NCI-H2196 treated with DMSO at 0.1 percent for 48 hours (cell line): Measurements from ENCODE around the gene IL36B.

ENCODE experiments used
- DNase-seq: peaks from one replicate; lab custom pipeline; 2025; ENCODE audit not compliant: unreplicated experiment; lab: John Stamatoyannopoulos, UW

IL36B gene

DNA sequence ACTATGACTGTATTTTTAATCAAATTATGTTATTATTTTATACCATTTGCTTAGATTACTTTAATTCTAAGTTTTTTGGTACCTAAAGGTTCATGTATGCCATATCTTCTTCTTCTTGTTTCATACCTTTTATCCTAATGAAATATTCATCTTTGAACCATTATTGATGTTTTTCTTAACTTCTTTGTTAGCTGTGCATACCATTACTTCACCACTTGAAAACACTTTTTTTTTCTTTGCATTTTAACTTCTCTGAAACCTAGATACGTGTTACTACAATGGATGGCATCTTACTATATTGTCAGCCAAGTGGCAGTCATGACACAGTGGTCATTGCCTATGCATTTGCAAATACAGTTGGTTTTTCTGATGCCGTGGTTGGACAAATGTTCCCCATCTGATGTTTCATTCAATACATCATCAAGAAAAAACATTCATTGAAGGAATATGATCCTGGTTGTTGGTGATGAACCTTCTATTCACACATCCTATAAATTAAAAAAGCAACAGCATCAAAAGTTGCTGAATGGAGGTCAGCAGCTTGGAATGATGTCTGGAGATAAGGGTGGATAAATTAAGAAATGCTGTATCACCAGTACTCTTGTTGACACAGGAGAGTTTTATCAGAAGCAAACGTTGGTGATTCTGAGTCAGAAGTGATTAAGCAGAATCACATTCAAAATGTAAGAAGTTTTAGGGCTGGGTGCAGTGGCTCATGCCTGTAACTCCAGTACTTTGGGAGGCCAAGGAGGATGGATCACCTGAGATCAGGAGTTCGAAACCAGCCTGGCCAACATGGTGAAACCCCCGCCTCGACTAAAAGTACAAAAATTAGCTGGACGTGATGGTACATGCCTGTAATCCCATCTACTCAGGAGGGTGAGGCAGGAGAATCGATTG, 40.0 kb downstream of the IL36B start:
- no peak for DNase-seq

DNA sequence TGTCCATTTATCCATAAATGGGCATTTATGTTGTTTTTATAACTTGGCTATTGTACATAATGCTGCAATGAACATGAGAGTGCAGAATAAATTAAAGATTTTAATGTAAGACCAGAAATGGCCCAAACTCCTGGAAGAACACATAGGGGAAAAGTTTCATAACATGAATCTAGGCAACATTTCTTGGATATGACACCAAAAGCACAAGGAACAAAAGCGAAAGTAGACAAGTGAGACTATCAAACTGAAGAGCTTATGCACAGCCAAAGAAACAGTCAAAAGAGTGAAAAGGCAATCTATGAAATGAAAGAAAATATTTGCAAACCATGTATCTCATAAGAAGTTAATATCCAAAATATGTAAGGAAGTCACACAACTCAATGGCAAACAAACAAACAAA, 41.6 kb downstream of the IL36B start:
- DNase-seq, result no peak

DNA sequence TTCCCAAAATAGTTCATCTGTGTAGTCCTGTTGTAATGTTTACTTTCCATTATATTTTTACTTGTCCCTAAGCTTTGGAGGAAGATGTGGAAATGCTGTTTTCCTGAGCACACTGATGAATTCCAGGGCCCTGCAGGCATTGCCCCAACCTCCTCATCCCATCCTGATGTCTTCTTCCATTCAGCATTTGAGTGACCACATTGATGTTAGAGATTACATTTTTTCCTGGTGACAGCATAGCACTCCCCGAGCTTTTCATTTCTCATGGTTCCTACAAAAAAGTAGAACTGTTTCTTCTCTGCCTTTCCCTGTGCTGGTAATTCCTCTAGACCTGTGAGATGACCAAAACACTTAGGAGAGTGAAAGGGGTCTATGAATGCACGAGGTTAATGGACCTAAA, 42.6 kb downstream of the IL36B start:
- no peak for DNase-seq

GRCh38 chr2:113009622-113010021, 43.0 kb downstream of the IL36B start:
- DNase-seq, result no peak

GRCh38 chr2:113007250-113007649, 45.4 kb downstream of the IL36B start:
- DNase-seq, result no peak

GRCh38 chr2:113005030-113005509, 47.6 kb downstream of the IL36B start, which contains the start of gene IL36A:
TSS of gene IL36A (plus strand) at chr2:113005459. CDS start at chr2:113005872, 413 bp downstream.
- no peak for DNase-seq

- no peak for DNase-seq
These were observed 50.0 kb downstream of the IL36B start for GRCh38 chr2:113002677-113003076.

DNA sequence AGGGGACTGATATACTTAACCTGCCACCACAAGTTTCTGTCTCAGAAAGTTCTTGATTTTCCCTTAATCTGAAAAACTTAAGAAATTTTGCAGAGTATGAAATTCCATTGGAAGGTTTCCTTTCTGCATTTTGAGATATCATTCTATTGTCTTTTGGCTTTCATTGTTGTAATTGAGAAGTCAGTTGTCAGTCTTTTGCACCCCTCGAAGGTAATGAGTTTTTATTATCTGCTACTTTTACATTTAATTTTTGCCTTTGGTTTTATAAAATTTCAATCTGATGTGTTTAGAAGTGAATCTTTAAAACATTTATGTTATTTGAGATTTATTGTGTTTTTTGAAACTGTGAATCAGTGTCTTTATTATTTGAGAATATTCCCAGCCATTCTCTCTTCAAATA, 52.2 kb downstream of the IL36B start:
- DNase-seq, result no peak

DNA sequence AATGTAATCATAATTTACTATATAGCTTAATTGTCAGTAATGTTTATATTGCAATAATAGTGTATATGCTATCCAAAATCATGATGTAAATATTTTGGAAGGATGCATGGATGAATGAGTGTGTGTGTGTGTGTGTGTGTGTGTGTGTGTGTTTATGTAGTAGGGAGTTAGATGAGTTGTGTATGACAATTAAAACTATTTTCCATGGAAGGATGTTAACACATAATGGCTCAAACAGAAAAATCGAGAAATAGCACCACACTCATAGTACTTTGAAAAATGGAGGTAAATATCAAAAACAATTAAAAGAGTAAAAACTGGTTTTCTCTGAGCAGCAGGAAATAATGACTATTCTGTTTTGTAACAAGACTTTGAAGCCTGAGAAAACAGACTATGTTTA, 55.5 kb downstream of the IL36B start:
- DNase-seq, result no peak

GRCh38 chr2:112996635-112997034, 56.0 kb downstream of the IL36B start:
- DNase-seq, result no peak

DNA sequence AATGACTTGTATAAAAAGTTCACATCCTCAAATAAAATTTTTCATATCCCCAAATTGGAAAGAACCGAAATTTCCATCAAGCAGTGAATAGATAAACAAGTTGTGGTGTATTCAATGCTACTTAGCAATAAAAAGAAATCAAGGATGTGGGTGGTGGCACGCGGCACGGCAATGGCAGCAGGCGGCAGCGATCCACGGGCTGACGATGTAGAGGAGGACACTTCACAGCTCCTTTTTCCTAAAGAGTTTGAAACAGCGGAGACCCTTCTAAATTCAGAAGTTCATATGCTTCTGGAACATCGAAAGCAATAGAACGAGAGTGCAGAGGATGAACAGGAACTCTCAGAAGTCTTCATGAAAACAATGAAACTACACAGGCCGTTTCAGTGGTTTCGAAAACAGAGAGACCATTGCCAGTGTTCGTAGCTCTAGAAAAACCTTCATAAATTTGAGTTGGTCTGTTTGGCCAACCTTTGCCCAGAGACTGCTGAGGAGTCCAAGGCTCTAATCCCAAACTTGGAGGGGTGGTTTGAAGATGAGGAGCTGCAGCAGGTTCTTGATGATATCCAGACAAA, 57.2 kb downstream of the IL36B start:
- DNase-seq, result no peak

DNA sequence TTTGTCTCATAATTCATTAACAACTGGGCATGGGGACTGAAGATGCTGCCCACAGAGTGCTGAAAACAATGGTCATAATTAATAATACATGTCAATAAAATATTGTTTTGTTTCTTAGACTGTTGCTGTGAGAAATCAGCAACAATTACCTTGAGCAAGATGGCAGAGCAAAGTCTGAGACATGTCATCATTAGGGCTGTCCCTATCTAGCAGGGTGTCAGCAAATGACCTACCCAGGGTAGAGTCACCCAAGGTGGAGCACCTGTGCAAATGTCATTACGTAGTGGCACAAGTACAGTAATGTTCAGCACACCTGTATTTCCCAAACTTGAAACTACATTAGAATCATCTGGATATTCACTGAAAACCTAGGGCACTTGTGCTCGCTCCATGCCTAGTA, 58.0 kb downstream of the IL36B start:
- no peak for DNase-seq

DNA sequence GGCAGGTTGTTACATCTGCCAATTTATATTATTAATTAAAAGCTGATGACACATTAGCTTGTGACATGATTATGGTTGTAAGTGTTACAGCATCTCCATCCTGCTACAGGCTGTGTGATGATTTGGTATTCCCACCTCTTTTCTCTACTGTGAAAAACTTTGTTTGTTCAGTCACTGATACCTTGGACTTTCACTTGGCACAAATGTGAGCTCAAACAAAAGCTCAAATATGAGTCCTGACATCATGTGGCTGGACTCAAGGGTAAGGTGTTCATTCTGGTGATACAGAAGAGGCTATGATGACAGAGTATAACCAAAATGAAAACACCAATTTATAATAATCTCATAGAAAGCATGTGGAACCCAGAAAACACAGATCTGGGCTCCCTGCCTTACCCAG, 58.8 kb downstream of the IL36B start:
- DNase-seq, result no peak

DNA sequence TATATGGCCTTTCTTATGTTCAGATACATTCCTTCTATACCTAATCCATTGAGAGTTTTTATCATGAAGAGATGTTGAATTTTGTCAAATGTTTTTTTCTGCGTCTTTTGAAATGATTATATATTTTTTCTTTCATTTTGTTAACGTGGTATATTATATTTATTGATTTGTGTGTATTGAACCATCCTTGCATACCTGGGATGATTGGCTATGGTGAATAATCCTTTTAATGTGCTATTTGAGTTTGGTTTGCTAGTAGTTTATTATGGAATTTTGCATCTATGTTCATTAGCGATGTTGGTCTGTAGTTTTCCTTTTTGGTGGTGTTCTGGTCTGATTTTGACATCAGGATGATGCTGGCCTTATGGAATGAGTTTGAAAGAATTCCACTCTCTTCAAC, 63.1 kb downstream of the IL36B start:
- DNase-seq, result no peak

- no peak for DNase-seq
These were observed 67.6 kb downstream of the IL36B start for GRCh38 chr2:112985090-112985489.

- no peak for DNase-seq
These were observed 72.1 kb downstream of the IL36B start for GRCh38 chr2:112980537-112980936.

DNA sequence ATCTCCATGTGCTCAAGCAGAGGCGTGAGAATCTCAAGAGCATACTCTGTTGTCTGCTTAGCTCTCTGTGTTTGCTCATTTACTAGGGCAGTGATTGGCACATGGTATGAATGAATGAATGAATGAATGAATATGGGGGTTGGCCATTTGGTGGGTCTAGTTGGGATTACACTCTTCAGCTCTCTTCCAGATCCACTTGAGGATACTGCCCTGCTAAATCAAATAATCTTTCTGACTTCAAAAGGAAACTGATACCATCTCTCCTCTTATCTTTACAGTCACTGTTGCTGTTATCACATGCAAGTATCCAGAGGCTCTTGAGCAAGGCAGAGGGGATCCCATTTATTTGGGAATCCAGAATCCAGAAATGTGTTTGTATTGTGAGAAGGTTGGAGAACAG, 72.9 kb downstream of the IL36B start:
- no peak for DNase-seq

DNA sequence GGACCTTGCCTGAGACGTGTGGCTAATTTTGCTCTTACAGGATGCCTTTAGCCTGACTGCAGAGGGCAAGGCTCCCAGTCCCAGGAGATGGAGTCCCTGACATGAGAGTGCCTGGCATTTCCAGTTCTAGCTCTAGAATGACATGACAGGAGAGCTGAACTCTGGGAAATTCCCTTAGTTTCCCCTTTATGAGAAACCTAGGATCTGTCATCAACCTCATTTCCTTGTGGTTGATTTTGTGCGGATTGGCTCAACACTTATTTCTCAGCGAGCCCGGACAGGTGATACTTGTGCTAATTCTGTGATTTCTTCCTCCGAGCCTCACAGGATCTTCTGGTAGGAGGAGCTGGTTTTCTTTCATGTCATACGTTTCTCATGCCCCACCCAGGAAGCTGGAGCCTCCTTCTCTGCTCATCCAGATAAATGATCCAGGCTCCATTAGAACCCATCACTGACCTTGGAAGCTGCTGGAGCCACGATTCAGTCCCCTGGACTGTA, 75.1 kb downstream of the IL36B start, which contains the start of gene IL36G:
IL36G (plus strand) TSS at position 448 of the 498 bp plus-strand sequence. CDS start 633 bp downstream, outside the sequence.
- DNase-seq, result no peak
